IMR-90 (cell line): ENCODE results near the gene STRN4. TPM values are rescaled to one million over a fixed set of nuclear protein-coding genes. Genes with fewer than 3 reads are reported as not detected.

Source experiments
- MAFK ChIP-seq: IDR thresholded peaks from 2 replicates; pipeline ENCODE4 v1.6.1; 2012; ENCODE audit warnings: low read depth, low read length, improper control_type of control experiment
- SMC3 ChIP-seq: fragments of 150-350 bp; IDR thresholded peaks from 2 replicates; pipeline ENCODE4 v1.6.1; 2016; ENCODE audit warnings: low read depth, mild to moderate bottlenecking, antibody characterized with exemption, low read length, moderate library complexity
- polyA plus RNA-seq, 3 experiments: library from polyadenylated mRNA; depleted of rRNA; stranded (reverse); fragments of >200 nt; gene quantifications; 2 replicates each; pipeline ENCODE4 v1.2.3, GENCODE V29; 2012; ENCODE audit warnings: low replicate concordance in 1 of 3
- total RNA-seq: library from RNA; depleted of rRNA; stranded (reverse); fragments of >200 nt; gene quantifications from 2 replicates; pipeline ENCODE4 v1.2.3, GENCODE V29; 2012
- TF ChIP-seq, protein P1 (sequence below): fragments of 150-350 bp; IDR thresholded peaks from 2 replicates; pipeline ENCODE4 v1.6.1; 2016; ENCODE audit warnings: low read depth, mild to moderate bottlenecking, low read length, moderate library complexity, borderline replicate concordance

Gene STRN4
- total and polyA plus RNA-seq, 2 of the 4 experiments (the other 2 are of a cell fraction) = 36.7 to 112 TPM

DNA sequence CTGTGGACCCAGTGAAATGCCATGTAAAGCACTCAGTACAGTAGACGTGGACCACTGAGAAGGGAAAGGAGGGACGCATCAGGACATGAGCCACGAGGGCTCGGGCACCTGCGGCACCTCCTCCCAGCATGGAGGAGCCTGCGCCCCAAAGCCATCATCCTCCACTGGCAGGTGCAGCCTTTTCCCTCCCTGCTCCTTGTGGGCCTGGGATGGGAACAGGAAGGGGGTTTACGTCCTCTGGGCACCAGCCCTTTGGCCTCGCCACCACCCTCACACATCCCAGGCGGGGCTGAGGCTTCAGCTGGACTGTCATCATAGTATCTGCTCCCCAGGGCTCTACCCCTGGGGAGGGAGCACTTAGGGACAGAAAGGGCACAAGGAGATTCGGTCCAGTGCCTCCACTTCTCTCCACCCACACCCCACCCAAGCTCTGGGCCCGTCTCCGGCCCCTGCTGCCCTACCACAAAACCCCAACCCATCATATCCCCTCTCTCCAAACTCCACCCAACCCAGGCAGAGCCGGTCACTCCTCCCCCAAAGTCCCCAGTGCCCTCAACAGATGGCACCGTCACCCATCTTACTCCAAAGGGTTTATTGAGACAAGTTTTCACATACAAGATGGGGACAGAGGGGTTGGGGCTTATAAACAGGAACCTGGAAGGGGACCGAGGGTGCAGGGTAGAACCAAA lies 27.2 kb downstream of the STRN4 start (continued):
- TF ChIP-seq, protein P1, sequence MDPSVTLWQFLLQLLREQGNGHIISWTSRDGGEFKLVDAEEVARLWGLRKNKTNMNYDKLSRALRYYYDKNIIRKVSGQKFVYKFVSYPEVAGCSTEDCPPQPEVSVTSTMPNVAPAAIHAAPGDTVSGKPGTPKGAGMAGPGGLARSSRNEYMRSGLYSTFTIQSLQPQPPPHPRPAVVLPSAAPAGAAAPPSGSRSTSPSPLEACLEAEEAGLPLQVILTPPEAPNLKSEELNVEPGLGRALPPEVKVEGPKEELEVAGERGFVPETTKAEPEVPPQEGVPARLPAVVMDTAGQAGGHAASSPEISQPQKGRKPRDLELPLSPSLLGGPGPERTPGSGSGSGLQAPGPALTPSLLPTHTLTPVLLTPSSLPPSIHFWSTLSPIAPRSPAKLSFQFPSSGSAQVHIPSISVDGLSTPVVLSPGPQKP = no peak
- TF ChIP-seq MAFK (no peak), SMC3 (no peak)
